T-helper 17 cell (primary cell): Measurements from ENCODE around the gene DISC1. TPM values are rescaled to one million over a fixed set of nuclear protein-coding genes. Genes with fewer than 3 reads are reported as not detected.
"Not testable (repeated sequence)": the region's sequence is repeated elsewhere in the genome, so short reads cannot be mapped to it uniquely, and the experiment has no call there.

Experiments used
- ATAC-seq: fragments of 150-1000 bp; cut with Tn5 transposase; 2 replicates; pipeline ENCODE4 v1.10.0; 2021; ENCODE audit warnings: mild to moderate bottlenecking, moderate library complexity
- DNase-seq, 3 donors: peaks; one replicate each; pipeline versions ENCODE4 v3.0.0 to v3.0.0-alpha.2; 2020 to 2021
- H3K9me3 ChIP-seq: one replicate; pipeline ENCODE4 v1.7.0; 2013; ENCODE audit warnings: low read length, mild to moderate bottlenecking; ENCODE audit not compliant: control insufficient read depth, poor library complexity, severe bottlenecking
- H3K27ac Mint-ChIP-seq: one replicate; pipeline ENCODE4 v1.8.0; 2022; ENCODE audit warnings: mild to moderate bottlenecking, moderate library complexity, mixed read lengths
- H3K27me3 Mint-ChIP-seq: one replicate; pipeline ENCODE4 v1.8.0; 2022; ENCODE audit warnings: mixed read lengths
- H3K36me3 Mint-ChIP-seq: one replicate; pipeline ENCODE4 v1.8.0; 2022; ENCODE audit warnings: low read depth, mixed read lengths
- H3K4me1 Mint-ChIP-seq: one replicate; pipeline ENCODE4 v1.8.0; 2022; ENCODE audit warnings: mild to moderate bottlenecking, mixed read lengths
- H3K4me3 Mint-ChIP-seq: one replicate; pipeline ENCODE4 v1.8.0; 2022; ENCODE audit warnings: mild to moderate bottlenecking, moderate library complexity, mixed read lengths
- total RNA-seq, 4 donors: library from RNA in 2 of 4; stranded (reverse) in 2 of 4; gene quantifications; one replicate each; pipeline ENCODE4 v1.2.3 and lab custom pipeline; 2022 to 2026

Gene DISC1
- total RNA-seq, 2 donors from 2014 or later: 16.2 to 17.4 TPM

- no peak overlapping the region for H3K4me3 Mint-ChIP-seq
- no peaks in the 10 kb centered on the region for H3K9me3 ChIP-seq
- no peaks in the 10 kb centered on the region for H3K27me3 Mint-ChIP-seq
- ATAC-seq (no peak), DNase-seq (no peak)
- no peak overlapping the region for H3K27ac Mint-ChIP-seq
- peaks cover 2% of the 10 kb centered on the region for H3K4me1 Mint-ChIP-seq
- peaks cover 7% of the 10 kb centered on the region for H3K36me3 Mint-ChIP-seq
Measured at GRCh38 chr1:231776010-231776756, 149.6 kb downstream of the DISC1 start.

GRCh38 chr1:231776757-231777062 lies 150.1 kb downstream of the DISC1 start:
- Mint-ChIP-seq H3K27ac (no peak overlapping the region), H3K36me3 (peaks cover 7% of the 10 kb centered on the region)

GRCh38 chr1:231778009-231778719 lies 151.6 kb downstream of the DISC1 start:
- Mint-ChIP-seq H3K27me3 (no peaks in the 10 kb centered on the region), H3K36me3 (peaks cover 7% of the 10 kb centered on the region), H3K4me1 (peaks cover 4% of the 10 kb centered on the region), H3K27ac (no peak overlapping the region), H3K4me3 (no peak overlapping the region)
- ATAC-seq: no peak
- DNase-seq: no peak
- H3K9me3 ChIP-seq: no peaks in the 10 kb centered on the region

More at GRCh38 chr1:231776757-231777062, 150.1 kb downstream of the DISC1 start:
- H3K4me1 Mint-ChIP-seq: peaks cover 4% of the 10 kb centered on the region
- no peaks in the 10 kb centered on the region for H3K9me3 ChIP-seq
- no peaks in the 10 kb centered on the region for H3K27me3 Mint-ChIP-seq
- ATAC-seq: no peak
- no peak overlapping the region for H3K4me3 Mint-ChIP-seq
- DNase-seq: no peak

GRCh38 chr1:231779081-231779480 lies 152.5 kb downstream of the DISC1 start:
- Mint-ChIP-seq H3K27me3 (no peaks in the 10 kb centered on the region), H3K4me1 (peaks cover 2% of the 10 kb centered on the region), H3K4me3 (no peak overlapping the region), H3K27ac (no peak overlapping the region), H3K36me3 (peaks cover 5% of the 10 kb centered on the region)
- DNase-seq: no peak
- H3K9me3 ChIP-seq: no peaks in the 10 kb centered on the region
- no peak for ATAC-seq

GRCh38 chr1:231781892-231782291 lies 155.3 kb downstream of the DISC1 start:
- H3K36me3 Mint-ChIP-seq: no peaks in the 10 kb centered on the region
- no peak overlapping the region for H3K27ac Mint-ChIP-seq
- H3K4me1 Mint-ChIP-seq: peaks cover 2% of the 10 kb centered on the region
- ATAC-seq: no peak
- no peaks in the 10 kb centered on the region for H3K9me3 ChIP-seq
- H3K4me3 Mint-ChIP-seq: no peak overlapping the region
- no peaks in the 10 kb centered on the region for H3K27me3 Mint-ChIP-seq
- no peak for DNase-seq

GRCh38 chr1:231785073-231785472 lies 158.5 kb downstream of the DISC1 start:
- not testable (repeated sequence) for H3K9me3 ChIP-seq, H3K27ac Mint-ChIP-seq, H3K36me3 Mint-ChIP-seq, H3K27me3 Mint-ChIP-seq, DNase-seq, H3K4me1 Mint-ChIP-seq, H3K4me3 Mint-ChIP-seq, ATAC-seq

- ATAC-seq: no peak
- DNase-seq: no peak
- H3K4me1 Mint-ChIP-seq: peaks cover 7% of the 10 kb centered on the region
- no peaks in the 10 kb centered on the region for H3K27me3 Mint-ChIP-seq
- H3K4me3 Mint-ChIP-seq: no peak overlapping the region
- H3K9me3 ChIP-seq: no peaks in the 10 kb centered on the region
- H3K27ac Mint-ChIP-seq: no peak overlapping the region
- H3K36me3 Mint-ChIP-seq: peaks cover 2% of the 10 kb centered on the region
Measured at GRCh38 chr1:231786126-231786525, 159.5 kb downstream of the DISC1 start.

- no peak overlapping the region for H3K27ac Mint-ChIP-seq
- H3K9me3 ChIP-seq: no peaks in the 10 kb centered on the region
- peaks cover 2% of the 10 kb centered on the region for H3K4me1 Mint-ChIP-seq
- H3K4me3 Mint-ChIP-seq: no peak overlapping the region
- DNase-seq: no peak
- H3K27me3 Mint-ChIP-seq: no peaks in the 10 kb centered on the region
- H3K36me3 Mint-ChIP-seq: peaks cover 2% of the 10 kb centered on the region
- ATAC-seq: no peak
Measured at GRCh38 chr1:231792634-231793033, 166.0 kb downstream of the DISC1 start.

GRCh38 chr1:231793893-231794292 lies 167.3 kb downstream of the DISC1 start:
- H3K4me1 Mint-ChIP-seq: no peaks in the 10 kb centered on the region
- H3K27me3 Mint-ChIP-seq: no peaks in the 10 kb centered on the region
- no peak for DNase-seq
- H3K27ac Mint-ChIP-seq: no peak overlapping the region
- no peak overlapping the region for H3K4me3 Mint-ChIP-seq
- H3K36me3 Mint-ChIP-seq: peaks cover 2% of the 10 kb centered on the region
- H3K9me3 ChIP-seq: no peaks in the 10 kb centered on the region
- ATAC-seq: no peak

- H3K27me3 Mint-ChIP-seq: no peaks in the 10 kb centered on the region
- H3K4me1 Mint-ChIP-seq: peaks cover 2% of the 10 kb centered on the region
- no peak for DNase-seq
- H3K9me3 ChIP-seq: no peaks in the 10 kb centered on the region
- H3K27ac Mint-ChIP-seq: no peak overlapping the region
- H3K4me3 Mint-ChIP-seq: no peak overlapping the region
- ATAC-seq: no peak
- peaks cover 2% of the 10 kb centered on the region for H3K36me3 Mint-ChIP-seq
Measured at GRCh38 chr1:231796141-231796540, 169.6 kb downstream of the DISC1 start.

GRCh38 chr1:231799363-231799986 lies 172.9 kb downstream of the DISC1 start:
- Mint-ChIP-seq H3K4me1 (peaks cover 2% of the 10 kb centered on the region), H3K4me3 (no peak overlapping the region), H3K36me3 (peaks cover under 1% of the 10 kb centered on the region), H3K27me3 (no peaks in the 10 kb centered on the region), H3K27ac (no peak overlapping the region)
- ATAC-seq: no peak
- no peaks in the 10 kb centered on the region for H3K9me3 ChIP-seq
- DNase-seq: no peak

- peaks cover 2% of the 10 kb centered on the region for H3K4me1 Mint-ChIP-seq
- H3K27ac Mint-ChIP-seq: no peak overlapping the region
- no peaks in the 10 kb centered on the region for H3K9me3 ChIP-seq
- H3K4me3 Mint-ChIP-seq: no peak overlapping the region
- DNase-seq: no peak
- peaks cover 3% of the 10 kb centered on the region for H3K36me3 Mint-ChIP-seq
- H3K27me3 Mint-ChIP-seq: no peaks in the 10 kb centered on the region
- no peak for ATAC-seq
Measured at GRCh38 chr1:231800108-231800507, 173.5 kb downstream of the DISC1 start.

GRCh38 chr1:231801042-231801585 lies 174.5 kb downstream of the DISC1 start:
- H3K4me1 Mint-ChIP-seq: peaks cover 2% of the 10 kb centered on the region
- DNase-seq: no peak
- H3K27me3 Mint-ChIP-seq: no peaks in the 10 kb centered on the region
- peaks cover 3% of the 10 kb centered on the region for H3K36me3 Mint-ChIP-seq
- no peak overlapping the region for H3K4me3 Mint-ChIP-seq
- H3K27ac Mint-ChIP-seq: no peak overlapping the region
- H3K9me3 ChIP-seq: no peaks in the 10 kb centered on the region
- ATAC-seq: no peak
